Thoracic aorta (tissue), 2 donors: ENCODE data around the gene MIEF2. TPM values are rescaled to one million over a fixed set of nuclear protein-coding genes. Genes with fewer than 3 reads are reported as not detected.
A peak's percentile ranks its signal among the peaks of the same experiment; 100 is the strongest.

Experiments used
- ATAC-seq: fragments of 150-250 bp; one replicate; pipeline ENCODE4 v1.8.0; 2017; ENCODE audit warnings: low read depth; ENCODE audit not compliant: insufficient number of reproducible peaks, low FRiP score
- DNase-seq: peaks from one replicate; pipeline ENCODE4 v3.0.0-alpha.2; 2020; ENCODE audit warnings: low spot score
- H3K27ac ChIP-seq, 2 donors: fragments of 200-600 bp; sonication (generic); 1 replicate in 1 of 2; 2 replicates in 1 of 2; pipeline ENCODE4 v1.5.1; 2016; ENCODE audit warnings: mild to moderate bottlenecking in 2 of 2, moderate library complexity in 2 of 2
- H3K27me3 ChIP-seq: fragments of 200-600 bp; sonication (generic); replicated peaks from 2 replicates; pipeline ENCODE4 v1.6.0; 2016; ENCODE audit warnings: mild to moderate bottlenecking; ENCODE audit not compliant: insufficient read depth
- H3K36me3 ChIP-seq: fragments of 200-600 bp; sonication (generic); one replicate; pipeline ENCODE4 v1.5.1; 2016
- H3K4me1 ChIP-seq, 2 donors: fragments of 200-600 bp; sonication (generic); 1 replicate in 1 of 2; 2 replicates in 1 of 2; pipeline versions ENCODE4 v1.5.1 to v1.6.0; 2016; ENCODE audit warnings: low read depth in 2 of 2, mild to moderate bottlenecking in 1 of 2; ENCODE audit not compliant: control insufficient read depth in 1 of 2
- H3K4me3 ChIP-seq: fragments of 200-600 bp; sonication (generic); 2 replicates; pipeline ENCODE4 v1.5.1; 2016; ENCODE audit warnings: mild to moderate bottlenecking
- H3K9me3 ChIP-seq: fragments of 200-600 bp; sonication (generic); 2 replicates; pipeline ENCODE4 v1.5.1; 2016
- total RNA-seq, 2 donors: library from RNA; depleted of rRNA; stranded (reverse); fragments of >200 nt; gene quantifications; one replicate each; pipeline versions ENCODE4 v1.1.0 to v1.2.3, GENCODE V29; 2016
- TF ChIP-seq, protein P1 (sequence below): fragments of 200-600 bp; sonication (generic); IDR thresholded peaks from one replicate; pipeline ENCODE4 v1.5.1; 2019; ENCODE audit warnings: antibody characterized with exemption

MIEF2 gene
- total RNA-seq, 2 donors from 2014 or later: 31.7 to 33.8 TPM

- peaks cover 18 to 21% of the 10 kb centered on the region in 2 donors for H3K4me1 ChIP-seq
- H3K9me3 ChIP-seq: no peaks in the 10 kb centered on the region
- peaks cover 66% of the 10 kb centered on the region for H3K36me3 ChIP-seq
- ATAC-seq (no peak), DNase-seq (no peak)
- no peak overlapping the region for H3K27ac ChIP-seq
- no peak overlapping the region for H3K4me3 ChIP-seq
- TF ChIP-seq, protein P1, sequence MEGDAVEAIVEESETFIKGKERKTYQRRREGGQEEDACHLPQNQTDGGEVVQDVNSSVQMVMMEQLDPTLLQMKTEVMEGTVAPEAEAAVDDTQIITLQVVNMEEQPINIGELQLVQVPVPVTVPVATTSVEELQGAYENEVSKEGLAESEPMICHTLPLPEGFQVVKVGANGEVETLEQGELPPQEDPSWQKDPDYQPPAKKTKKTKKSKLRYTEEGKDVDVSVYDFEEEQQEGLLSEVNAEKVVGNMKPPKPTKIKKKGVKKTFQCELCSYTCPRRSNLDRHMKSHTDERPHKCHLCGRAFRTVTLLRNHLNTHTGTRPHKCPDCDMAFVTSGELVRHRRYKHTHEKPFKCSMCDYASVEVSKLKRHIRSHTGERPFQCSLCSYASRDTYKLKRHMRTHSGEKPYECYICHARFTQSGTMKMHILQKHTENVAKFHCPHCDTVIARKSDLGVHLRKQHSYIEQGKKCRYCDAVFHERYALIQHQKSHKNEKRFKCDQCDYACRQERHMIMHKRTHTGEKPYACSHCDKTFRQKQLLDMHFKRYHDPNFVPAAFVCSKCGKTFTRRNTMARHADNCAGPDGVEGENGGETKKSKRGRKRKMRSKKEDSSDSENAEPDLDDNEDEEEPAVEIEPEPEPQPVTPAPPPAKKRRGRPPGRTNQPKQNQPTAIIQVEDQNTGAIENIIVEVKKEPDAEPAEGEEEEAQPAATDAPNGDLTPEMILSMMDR: no peak
- no peaks in the 10 kb centered on the region for H3K27me3 ChIP-seq
Observed at GRCh38 chr17:18253947-18254821, 6.3 kb upstream of the MIEF2 start.

DNA sequence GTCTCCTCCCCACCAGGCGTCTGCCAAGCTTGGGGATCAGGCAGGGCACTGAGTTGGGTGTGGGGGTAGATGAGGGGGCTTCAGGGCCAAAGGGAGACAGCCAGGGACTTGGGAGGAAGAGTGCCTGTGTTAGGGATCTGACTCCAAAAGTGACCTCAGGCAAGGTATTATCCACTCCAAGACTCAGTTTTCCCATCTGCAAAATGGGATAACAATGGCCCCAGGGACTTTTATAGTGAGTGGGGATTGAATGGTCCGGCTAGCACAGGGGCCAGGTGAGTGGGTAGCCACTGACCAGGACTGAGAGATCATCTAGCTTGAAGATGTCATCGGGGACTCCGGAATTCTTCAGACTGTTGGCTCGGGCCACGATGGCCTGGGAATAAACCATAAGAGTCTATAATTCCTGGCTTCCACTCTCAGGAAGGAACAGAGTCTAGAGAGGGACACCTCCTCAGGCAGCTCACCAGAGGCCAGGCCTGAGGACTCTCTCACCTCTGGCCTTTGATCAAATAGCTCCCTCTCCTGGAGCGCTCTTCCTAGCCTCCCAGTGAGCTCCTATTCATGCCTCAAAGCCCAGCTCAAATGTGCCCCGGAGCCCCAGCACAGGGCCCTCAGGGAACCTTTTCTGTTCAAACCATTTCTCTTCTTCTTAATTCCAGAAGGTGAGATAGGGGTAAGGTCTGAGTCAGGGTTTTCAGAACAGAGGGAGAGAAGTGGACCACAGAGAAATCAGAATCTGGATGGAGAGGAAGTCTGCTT is 5.4 kb upstream of the MIEF2 start:
- H3K27ac ChIP-seq: no peak overlapping the region
- no peak for DNase-seq
- TF ChIP-seq, protein P1: no peak
- peaks cover 18 to 24% of the 10 kb centered on the region in 2 donors for H3K4me1 ChIP-seq
- H3K4me3 ChIP-seq: no peak overlapping the region
- H3K36me3 ChIP-seq: peaks cover 58% of the 10 kb centered on the region
- H3K9me3 ChIP-seq: no peaks in the 10 kb centered on the region
- H3K27me3 ChIP-seq: no peaks in the 10 kb centered on the region
- no peak for ATAC-seq

- Histone ChIP-seq H3K4me1 (peaks cover 19 to 28% of the 10 kb centered on the region in 2 donors), H3K4me3 (peak overlapping the region; percentile 98), H3K27me3 (no peaks in the 10 kb centered on the region), H3K36me3 (peaks cover 45% of the 10 kb centered on the region), H3K27ac (no peak overlapping the region), H3K9me3 (no peaks in the 10 kb centered on the region)
- no peak for DNase-seq
- TF ChIP-seq, protein P1: no peak
- ATAC-seq: no peak
Observed at GRCh38 chr17:18256351-18256750, 4.1 kb upstream of the MIEF2 start.

GRCh38 chr17:18256776-18257175 is 3.7 kb upstream of the MIEF2 start:
- peak overlapping the region; percentile 98 for H3K4me3 ChIP-seq
- peaks cover 41% of the 10 kb centered on the region for H3K36me3 ChIP-seq
- peak overlapping the region in 1 of 2 donors; percentile 99 for H3K27ac ChIP-seq
- H3K9me3 ChIP-seq: no peaks in the 10 kb centered on the region
- ATAC-seq (no peak), DNase-seq (no peak)
- H3K27me3 ChIP-seq: no peaks in the 10 kb centered on the region
- TF ChIP-seq, protein P1: no peak
- peaks cover 23 to 33% of the 10 kb centered on the region in 2 donors for H3K4me1 ChIP-seq
